ENCODE data around the gene FAM181B. TPM values are rescaled to one million over a fixed set of nuclear protein-coding genes. Genes with fewer than 3 reads are reported as not detected.
A peak's percentile ranks its signal among the peaks of the same experiment; 100 is the strongest.

FAM181B gene
- not detected for total RNA-seq

DNA sequence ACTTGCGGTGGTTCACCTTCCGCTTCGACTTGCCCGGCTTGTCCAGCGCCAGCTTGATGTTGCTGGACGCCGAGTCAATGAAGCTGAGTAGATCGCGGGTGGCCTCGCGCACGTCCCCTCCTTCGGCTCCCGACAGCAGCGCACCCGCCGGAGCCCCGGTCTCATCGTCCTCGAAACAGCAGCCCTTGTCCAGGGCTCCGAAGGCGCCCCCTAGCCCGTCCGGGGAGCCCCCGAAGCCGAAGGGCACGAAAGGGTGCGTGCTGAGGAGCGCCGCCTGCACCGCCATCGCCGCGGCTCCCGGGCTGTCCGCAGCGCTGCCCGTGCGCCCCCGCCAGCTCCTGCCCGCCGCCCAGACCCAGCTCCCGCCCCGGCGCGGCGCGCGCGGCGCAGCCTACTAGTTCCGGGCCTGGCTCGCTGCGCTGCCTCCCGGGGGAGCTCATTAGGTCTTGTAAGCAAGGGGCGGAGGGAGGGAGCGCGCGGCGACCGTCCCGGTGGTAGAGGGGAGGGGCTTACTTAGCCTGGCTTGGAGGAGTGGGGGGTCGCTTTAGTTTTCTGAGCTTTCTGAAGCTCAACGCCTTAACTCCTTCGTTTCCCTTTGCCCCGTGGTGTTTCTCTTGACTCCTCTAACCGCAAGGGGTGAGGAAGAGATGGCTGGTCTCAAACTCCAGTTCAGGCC, at the start of gene FAM181B:
FAM181B (minus strand) TSS at position 421 of the 676 bp plus-strand sequence; CDS start at position 286, 135 bp downstream.
- peak; percentile 71 for DNase-seq

DNA sequence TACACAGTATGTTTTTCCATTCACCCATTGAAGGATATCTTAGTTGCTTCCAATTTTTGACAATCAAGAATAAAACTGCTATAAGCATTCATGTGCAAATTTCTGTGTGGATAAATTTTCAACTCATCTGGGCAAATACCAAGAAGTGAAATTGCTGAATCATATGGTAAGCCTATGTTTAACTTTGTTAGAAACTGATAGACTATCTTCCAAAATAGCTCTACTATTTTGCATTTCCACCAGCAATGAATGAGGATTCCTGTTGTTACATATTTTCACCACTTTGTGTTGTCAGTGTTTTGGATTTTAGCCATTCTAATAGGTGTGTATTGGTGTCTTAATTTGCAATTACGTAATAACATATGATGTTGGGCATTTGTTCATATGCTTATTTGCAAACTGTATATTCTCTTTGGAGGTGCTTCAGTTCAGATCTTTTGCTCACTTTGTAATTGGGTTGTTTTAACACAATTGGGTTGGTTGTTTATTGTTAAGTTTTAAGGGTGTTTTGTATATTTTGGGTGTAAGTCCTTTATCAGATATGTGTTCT, 49.2 kb upstream of the FAM181B start:
- no peak overlapping the region for H3K27ac Mint-ChIP-seq
- H3K4me3 Mint-ChIP-seq, result no peak overlapping the region
- POLR2A ChIA-PET, result no interaction called here
- no peak for ATAC-seq (ENCODE audit: low read depth)
- H3K36me3 Mint-ChIP-seq, result no peaks in the 10 kb centered on the region
- H3K27me3 Mint-ChIP-seq, result peaks cover 17% of the 10 kb centered on the region
- DNase-seq, result no peak
- H3K4me1 Mint-ChIP-seq, result no peaks in the 10 kb centered on the region
- H3K9me3 Mint-ChIP-seq, result no peaks in the 10 kb centered on the region

More for the DNA sequence above, at the start of gene FAM181B:
- Mint-ChIP-seq H3K27me3 (peaks cover 56% of the 10 kb centered on the region), H3K36me3 (no peaks in the 10 kb centered on the region), H3K27ac (no peak within 1 kb of the TSS), H3K9me3 (no peaks in the 10 kb centered on the region), H3K4me3 (peak within 1 kb of the TSS; percentile 69), H3K4me1 (peaks cover 3% of the 10 kb centered on the region)
- POLR2A ChIA-PET, result no interaction called here
- peak; percentile 81 for ATAC-seq (ENCODE audit: low read depth)

DNA sequence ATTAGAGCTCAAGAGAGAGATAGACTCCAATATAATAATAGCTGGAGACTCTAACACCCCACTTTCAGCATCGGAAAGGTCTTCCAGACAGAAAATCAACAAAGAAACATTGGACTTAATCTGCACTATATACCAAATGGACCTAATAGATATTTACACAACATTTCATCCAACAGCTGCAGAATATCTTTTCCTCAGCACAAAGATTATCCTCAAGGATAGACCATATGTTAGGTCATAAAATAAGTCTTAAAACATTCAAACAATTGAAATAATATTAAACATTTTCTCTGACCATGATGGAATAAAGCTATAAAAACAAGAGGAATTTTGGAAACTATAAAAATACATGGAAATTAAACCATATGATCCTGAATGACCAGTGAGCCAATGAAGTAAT, 45.1 kb upstream of the FAM181B start:
- ATAC-seq (ENCODE audit: low read depth), result no peak
- Mint-ChIP-seq H3K4me1 (peaks cover 2% of the 10 kb centered on the region), H3K9me3 (peaks cover 1% of the 10 kb centered on the region), H3K27ac (no peak overlapping the region), H3K4me3 (no peak overlapping the region), H3K27me3 (peaks cover 19% of the 10 kb centered on the region), H3K36me3 (no peaks in the 10 kb centered on the region)
- DNase-seq, result no peak
- POLR2A ChIA-PET, result no interaction called here

GRCh38 chr11:82776377-82776776, 42.7 kb upstream of the FAM181B start:
- H3K36me3 Mint-ChIP-seq, result no peaks in the 10 kb centered on the region
- ATAC-seq (ENCODE audit: low read depth) (no peak), DNase-seq (no peak)
- no peak overlapping the region for H3K27ac Mint-ChIP-seq
- H3K4me1 Mint-ChIP-seq, result peaks cover 2% of the 10 kb centered on the region
- H3K9me3 Mint-ChIP-seq, result peaks cover 1% of the 10 kb centered on the region
- H3K27me3 Mint-ChIP-seq, result peaks cover 9% of the 10 kb centered on the region
- POLR2A ChIA-PET, result no interaction called here
- no peak overlapping the region for H3K4me3 Mint-ChIP-seq

GRCh38 chr11:82775736-82776346, 42.2 kb upstream of the FAM181B start:
- H3K9me3 Mint-ChIP-seq, result peaks cover 1% of the 10 kb centered on the region
- H3K27ac Mint-ChIP-seq, result no peak overlapping the region
- DNase-seq, result no peak
- no peak overlapping the region for H3K4me3 Mint-ChIP-seq
- no peaks in the 10 kb centered on the region for H3K36me3 Mint-ChIP-seq
- POLR2A ChIA-PET, result no interaction called here
- peak; percentile 84 for ATAC-seq (ENCODE audit: low read depth)
- H3K27me3 Mint-ChIP-seq, result peaks cover 9% of the 10 kb centered on the region
- peaks cover 2% of the 10 kb centered on the region for H3K4me1 Mint-ChIP-seq

DNA sequence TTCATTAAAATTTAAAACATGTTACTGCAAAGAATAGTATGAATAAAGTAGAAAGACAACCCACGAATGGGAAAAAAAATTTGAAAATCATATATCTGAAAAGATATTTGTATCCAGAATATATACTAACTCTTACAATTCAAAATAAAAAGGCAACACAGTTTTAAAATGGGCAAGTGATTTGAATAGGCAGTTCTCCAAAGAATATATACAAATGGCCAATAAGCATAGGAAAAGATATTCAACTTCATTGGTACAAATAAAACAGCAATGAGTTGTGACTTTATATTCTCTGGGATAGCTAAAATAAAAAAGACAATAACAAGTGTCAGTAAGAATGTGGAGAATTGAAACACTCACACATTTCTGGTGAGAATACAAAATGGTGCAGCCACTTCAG, 41.6 kb upstream of the FAM181B start:
- Mint-ChIP-seq H3K27ac (no peak overlapping the region), H3K4me1 (peaks cover 2% of the 10 kb centered on the region), H3K36me3 (no peaks in the 10 kb centered on the region), H3K9me3 (peaks cover 1% of the 10 kb centered on the region), H3K4me3 (no peak overlapping the region), H3K27me3 (peaks cover 9% of the 10 kb centered on the region)
- DNase-seq (no peak), ATAC-seq (ENCODE audit: low read depth) (no peak)
- POLR2A ChIA-PET, result no interaction called here

DNA sequence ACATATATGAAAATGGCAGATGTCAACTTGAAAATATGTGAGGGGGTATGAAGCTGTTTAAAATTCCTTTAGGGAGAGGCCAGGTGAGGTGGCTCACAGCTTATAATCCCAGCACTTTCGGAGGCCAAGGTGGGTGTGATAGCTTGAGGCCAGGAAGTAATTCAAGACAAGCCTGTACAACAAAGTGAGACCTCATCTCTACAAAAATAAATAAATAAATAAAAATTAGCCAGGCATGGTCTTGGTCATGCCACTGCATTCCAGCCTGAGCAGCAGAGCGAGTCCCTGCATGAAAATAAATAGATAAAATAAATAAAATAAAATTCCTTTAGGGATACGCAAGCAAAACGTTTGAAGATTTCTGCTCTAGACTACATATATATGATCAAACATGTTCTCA, 38.1 kb upstream of the FAM181B start:
- H3K27ac Mint-ChIP-seq, result no peak overlapping the region
- POLR2A ChIA-PET, result no interaction called here
- H3K36me3 Mint-ChIP-seq, result no peaks in the 10 kb centered on the region
- peaks cover 5% of the 10 kb centered on the region for H3K27me3 Mint-ChIP-seq
- ATAC-seq (ENCODE audit: low read depth) (no peak), DNase-seq (no peak)
- no peak overlapping the region for H3K4me3 Mint-ChIP-seq
- peaks cover 1% of the 10 kb centered on the region for H3K9me3 Mint-ChIP-seq
- peaks cover 2% of the 10 kb centered on the region for H3K4me1 Mint-ChIP-seq

DNA sequence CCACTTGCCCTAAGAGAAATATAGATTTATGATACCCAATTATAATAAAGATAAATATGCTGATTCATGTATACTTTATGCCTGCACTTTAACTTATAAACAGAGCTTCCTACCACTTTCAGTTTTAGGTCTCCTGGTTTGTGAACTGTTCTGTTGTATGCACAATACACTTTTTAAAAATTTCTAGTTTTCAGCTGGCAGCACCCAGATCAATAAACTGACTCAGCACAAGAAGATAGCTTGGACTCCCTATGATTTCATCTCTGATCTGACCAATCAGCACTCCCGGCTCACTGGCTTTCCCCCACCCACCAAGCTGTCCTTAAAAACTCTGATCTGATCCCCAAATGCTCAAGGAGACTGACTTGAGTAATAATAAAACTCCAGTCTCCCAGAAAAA, 33.5 kb upstream of the FAM181B start:
- Mint-ChIP-seq H3K4me1 (peaks cover 5% of the 10 kb centered on the region), H3K27ac (no peak overlapping the region), H3K4me3 (no peak overlapping the region), H3K36me3 (no peaks in the 10 kb centered on the region), H3K27me3 (peaks cover 5% of the 10 kb centered on the region), H3K9me3 (peaks cover under 1% of the 10 kb centered on the region)
- DNase-seq, result no peak
- POLR2A ChIA-PET, result no interaction called here
- ATAC-seq (ENCODE audit: low read depth), result no peak

DNA sequence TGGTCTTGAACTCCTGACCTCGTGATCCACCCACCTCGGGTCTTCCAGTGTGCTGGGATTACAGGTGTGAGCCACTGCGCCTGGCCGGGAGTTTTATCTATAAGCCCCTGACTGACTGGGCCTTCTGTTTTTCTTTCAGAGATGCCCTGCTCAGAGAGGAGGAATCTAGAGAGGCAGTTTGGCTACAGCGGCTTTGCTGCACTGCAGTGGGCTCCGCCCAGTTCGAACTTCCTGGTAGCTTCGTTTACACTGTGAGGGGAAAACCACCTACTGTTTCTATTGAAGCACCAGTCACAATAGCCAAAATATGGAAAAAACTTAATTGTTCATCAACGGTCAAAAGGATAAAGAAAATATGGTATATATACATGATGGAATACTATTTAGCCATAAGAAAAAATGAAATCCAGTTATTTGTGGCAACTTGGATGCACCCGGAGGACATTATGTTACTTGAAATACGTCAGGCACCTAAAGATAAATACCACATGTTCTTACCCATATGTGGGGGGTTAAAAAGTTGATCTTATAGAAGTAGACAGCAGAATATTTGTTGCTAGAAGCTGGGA, 31.9 kb upstream of the FAM181B start:
- Mint-ChIP-seq H3K4me1 (peaks cover 6% of the 10 kb centered on the region), H3K36me3 (no peaks in the 10 kb centered on the region), H3K9me3 (peaks cover 2% of the 10 kb centered on the region), H3K4me3 (no peak overlapping the region), H3K27ac (no peak overlapping the region), H3K27me3 (peaks cover 5% of the 10 kb centered on the region)
- POLR2A ChIA-PET, result no interaction called here
- DNase-seq (no peak), ATAC-seq (ENCODE audit: low read depth) (no peak)

- POLR2A ChIA-PET, result no interaction called here
- H3K27me3 Mint-ChIP-seq, result no peaks in the 10 kb centered on the region
- no peak overlapping the region for H3K27ac Mint-ChIP-seq
Observed at GRCh38 chr11:82763167-82763566, 29.5 kb upstream of the FAM181B start.

DNA sequence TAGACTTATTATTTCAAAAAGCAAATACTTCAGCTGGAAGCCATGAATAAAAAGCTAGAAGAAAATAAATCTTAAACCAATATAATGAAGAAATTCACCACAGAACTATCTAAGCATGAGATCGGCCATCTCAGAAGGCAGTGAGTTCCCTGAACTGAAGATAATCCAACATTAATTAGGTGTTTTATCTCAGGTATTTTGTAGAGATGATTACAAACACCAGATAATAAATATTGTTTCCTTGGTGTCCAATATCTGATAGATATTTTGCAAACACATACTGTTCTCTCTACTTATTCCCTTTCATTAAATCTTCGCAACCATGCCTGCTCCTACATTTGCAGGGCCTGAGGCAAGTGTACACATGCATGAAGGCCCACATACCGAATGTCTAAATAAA, 26.0 kb upstream of the FAM181B start:
- Mint-ChIP-seq H3K27me3 (no peaks in the 10 kb centered on the region), H3K4me3 (no peak overlapping the region), H3K36me3 (no peaks in the 10 kb centered on the region), H3K27ac (no peak overlapping the region), H3K9me3 (peaks cover 2% of the 10 kb centered on the region), H3K4me1 (peaks cover 17% of the 10 kb centered on the region)
- POLR2A ChIA-PET, result no interaction called here
- ATAC-seq (ENCODE audit: low read depth) (no peak), DNase-seq (no peak)

More at GRCh38 chr11:82763167-82763566, 29.5 kb upstream of the FAM181B start:
- Mint-ChIP-seq H3K4me1 (peaks cover 7% of the 10 kb centered on the region), H3K4me3 (no peak overlapping the region), H3K36me3 (no peaks in the 10 kb centered on the region), H3K9me3 (peaks cover 2% of the 10 kb centered on the region)
- no peak for DNase-seq
- no peak for ATAC-seq (ENCODE audit: low read depth)

GRCh38 chr11:82757660-82758357, 24.1 kb upstream of the FAM181B start:
- Mint-ChIP-seq H3K36me3 (no peaks in the 10 kb centered on the region), H3K4me3 (peak overlapping the region; percentile 56), H3K9me3 (peaks cover 2% of the 10 kb centered on the region), H3K27me3 (peaks cover 4% of the 10 kb centered on the region), H3K4me1 (peaks cover 17% of the 10 kb centered on the region), H3K27ac (peak overlapping the region; percentile 65)
- ATAC-seq (ENCODE audit: low read depth), result peak; percentile 42
- no peak for DNase-seq
- POLR2A ChIA-PET, result no interaction called here

DNA sequence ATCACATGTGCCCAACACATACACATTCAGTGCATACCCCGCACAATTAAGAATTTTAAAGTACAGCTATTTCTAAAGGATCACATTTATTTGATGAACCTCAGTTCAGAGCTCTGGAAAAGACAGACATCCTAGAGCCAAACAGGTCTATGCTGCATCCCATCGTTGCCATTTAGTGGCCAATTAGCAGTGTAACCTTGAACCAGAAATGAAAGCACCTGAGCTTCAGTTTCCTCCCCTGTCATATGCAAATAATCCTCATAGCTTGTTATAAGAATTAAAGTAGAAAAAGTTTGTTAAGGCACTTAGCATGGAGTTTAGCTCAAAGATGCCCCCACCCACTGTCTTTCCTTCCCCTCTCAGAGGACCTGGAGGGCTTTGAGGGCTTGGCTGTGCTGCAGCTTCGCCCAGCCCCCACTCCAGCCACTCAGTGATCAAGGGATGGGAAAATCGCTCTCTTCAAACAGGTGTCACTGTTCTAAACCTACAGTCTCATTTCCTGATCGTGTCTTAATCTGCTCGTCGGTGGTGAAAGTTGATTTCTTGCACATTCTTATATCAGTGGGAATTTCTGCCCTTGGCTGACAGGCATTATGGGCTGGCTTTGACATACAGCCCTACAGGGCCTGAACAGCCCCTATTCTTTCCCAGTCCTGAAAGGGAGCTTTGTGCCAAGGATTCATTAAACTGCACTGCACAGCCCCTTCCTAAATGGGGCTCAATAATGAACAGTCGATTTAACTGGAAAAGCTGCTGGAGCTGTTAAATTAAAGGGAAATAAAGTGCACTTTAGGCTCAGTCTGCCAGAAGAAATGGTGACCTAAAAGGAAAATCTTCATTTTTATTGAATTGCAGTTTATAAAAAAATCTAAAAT, 23.3 kb upstream of the FAM181B start:
- Mint-ChIP-seq H3K36me3 (no peaks in the 10 kb centered on the region), H3K4me3 (peak overlapping the region; percentile 56), H3K4me1 (peaks cover 15% of the 10 kb centered on the region), H3K9me3 (peaks cover under 1% of the 10 kb centered on the region), H3K27ac (peak overlapping the region; percentile 65), H3K27me3 (peaks cover 10% of the 10 kb centered on the region)
- no peak for DNase-seq
- peak; percentile 30 for ATAC-seq (ENCODE audit: low read depth)
- POLR2A ChIA-PET, result no interaction called here

Measured in activated naive CD8-positive, alpha-beta T cell treated with anti-CD3 and anti-CD28 coated beads, Interleukin-2, amount 10 ng/mL, durations not matched to agents 7 days and 5 days (primary cell).